HEK293 (cell line): Measurements from ENCODE around the gene OR2V2.
"Not testable (repeated sequence)": the region's sequence is repeated elsewhere in the genome, so short reads cannot be mapped to it uniquely, and the experiment has no call there.

Experiments used
- CTCF ChIA-PET: fragments of 350-600 bp; formaldehyde crosslinking; extraction: SDS; loops from one replicate; lab custom pipeline; 2021; ENCODE audit warnings: antibody characterized with exemption; lab: Yijun Ruan, JAX
- POLR2A ChIA-PET: fragments of 300-600 bp; formaldehyde crosslinking; extraction: SDS; loops from one replicate; lab custom pipeline; 2020; ENCODE audit warnings: antibody characterized with exemption, inconsistent platforms; lab: Yijun Ruan, JAX
- H3K27ac ChIP-seq: fragments of 200-500 bp; sonication (Bioruptor generic); 2 replicates; pipeline ENCODE4 v1.5.1; 2014; ENCODE audit warnings: low read depth, low read length, control low read depth, inconsistent platforms; ENCODE audit errors: extremely low read depth
- H3K36me3 ChIP-seq, 2 experiments: fragments of 200-500 bp in 1 of 2; sonication (Bioruptor generic) in 1 of 2; 1 replicate in 1 of 2; 2 replicates in 1 of 2; pipeline ENCODE4 v1.5.1; 2014 to 2017; ENCODE audit warnings: inconsistent platforms in 2 of 2, low read length in 2 of 2; ENCODE audit not compliant: control insufficient read depth in 2 of 2, insufficient read depth in 1 of 2
- H3K4me1 ChIP-seq: fragments of 200-500 bp; sonication (Bioruptor generic); 2 replicates; pipeline ENCODE4 v1.5.1; 2014; ENCODE audit warnings: mild to moderate bottlenecking, low read length, inconsistent platforms; ENCODE audit not compliant: control insufficient read depth, insufficient read depth
- H3K4me3 ChIP-seq: 2 replicates; pipeline ENCODE4 v1.5.1; 2011; ENCODE audit warnings: low read depth, mild to moderate bottlenecking, control low read depth, low read length, moderate library complexity
- H3K9me3 ChIP-seq: fragments of 200-500 bp; sonication (Bioruptor generic); 2 replicates; pipeline ENCODE4 v1.5.1; 2014; ENCODE audit warnings: low read depth, low read length, inconsistent platforms; ENCODE audit not compliant: control insufficient read depth, insufficient read depth
- ATF2 ChIP-seq: fragments of 450-650 bp; formaldehyde crosslinking; IDR thresholded peaks from 2 replicates; pipeline ENCODE4 v1.5.1; 2016; ENCODE audit warnings: missing biosample characterization, missing genetic modification characterization, low read depth
- GLIS1 ChIP-seq: fragments of 450-650 bp; formaldehyde crosslinking; IDR thresholded peaks from 2 replicates; pipeline ENCODE4 v1.5.1; 2016; ENCODE audit warnings: missing biosample characterization, missing genetic modification characterization
- PATZ1 ChIP-seq: fragments of 450-650 bp; formaldehyde crosslinking; IDR thresholded peaks from 2 replicates; pipeline ENCODE4 v1.5.1; 2016; ENCODE audit warnings: missing biosample characterization, missing genetic modification characterization
- SETDB1 ChIP-seq: IDR thresholded peaks from one replicate; pipeline ENCODE4 v1.6.1; 2017; ENCODE audit warnings: mild to moderate bottlenecking, low read length, moderate library complexity, mixed read lengths; ENCODE audit not compliant: insufficient read length
- TRIM28 ChIP-seq: IDR thresholded peaks from 2 replicates; pipeline ENCODE4 v1.6.1; 2011; ENCODE audit warnings: low read length, control low read depth, borderline replicate concordance
- ZBTB21 ChIP-seq: fragments of 450-650 bp; formaldehyde crosslinking; IDR thresholded peaks from 2 replicates; pipeline ENCODE4 v1.5.1; 2017; ENCODE audit warnings: missing biosample characterization, missing genetic modification characterization
- ZBTB48 ChIP-seq: fragments of 450-650 bp; formaldehyde crosslinking; IDR thresholded peaks from 2 replicates; pipeline ENCODE4 v1.5.1; 2016; ENCODE audit warnings: missing biosample characterization, missing genetic modification characterization
- ZFP41 ChIP-seq: fragments of 450-650 bp; formaldehyde crosslinking; IDR thresholded peaks from 2 replicates; pipeline ENCODE4 v1.5.1; 2016; ENCODE audit warnings: missing biosample characterization, missing genetic modification characterization, borderline replicate concordance
- ZNF155 ChIP-seq: fragments of 450-650 bp; formaldehyde crosslinking; IDR thresholded peaks from 2 replicates; pipeline ENCODE4 v1.5.1; 2016; ENCODE audit warnings: missing biosample characterization, missing genetic modification characterization
- ZNF350 ChIP-seq: fragments of 450-650 bp; formaldehyde crosslinking; IDR thresholded peaks from 2 replicates; pipeline ENCODE4 v1.5.0; 2017; ENCODE audit warnings: missing biosample characterization, mild to moderate bottlenecking, missing genetic modification characterization
- ZNF514 ChIP-seq: fragments of 450-650 bp; formaldehyde crosslinking; IDR thresholded peaks from 2 replicates; pipeline ENCODE4 v1.5.1; 2016; ENCODE audit warnings: missing biosample characterization, missing genetic modification characterization
- ZNF580 ChIP-seq: fragments of 450-650 bp; formaldehyde crosslinking; IDR thresholded peaks from 2 replicates; pipeline ENCODE4 v1.5.1; 2016; ENCODE audit warnings: missing biosample characterization, missing genetic modification characterization
- ZNF629 ChIP-seq: fragments of 450-650 bp; formaldehyde crosslinking; IDR thresholded peaks from 2 replicates; pipeline ENCODE4 v1.5.1; 2017; ENCODE audit warnings: missing biosample characterization, missing genetic modification characterization
- ZNF692 ChIP-seq: fragments of 450-650 bp; formaldehyde crosslinking; IDR thresholded peaks from 2 replicates; pipeline ENCODE4 v1.5.1; 2016; ENCODE audit warnings: missing biosample characterization, missing genetic modification characterization
- ZNF707 ChIP-seq: fragments of 450-650 bp; formaldehyde crosslinking; IDR thresholded peaks from 2 replicates; pipeline ENCODE4 v1.5.1; 2016; ENCODE audit warnings: missing biosample characterization, missing genetic modification characterization
- ZSCAN30 ChIP-seq: fragments of 450-650 bp; IDR thresholded peaks from 2 replicates; pipeline ENCODE4 v1.5.1; 2018; ENCODE audit warnings: missing biosample characterization, mild to moderate bottlenecking, missing genetic modification characterization, moderate library complexity

The OR2V2 gene

GRCh38 chr5:181113572-181113971, 33.8 kb upstream of the OR2V2 start:
- CTCF ChIA-PET, H3K36me3 ChIP-seq, H3K9me3 ChIP-seq, POLR2A ChIA-PET, H3K27ac ChIP-seq, H3K4me1 ChIP-seq, H3K4me3 ChIP-seq: not testable (repeated sequence)
- TF ChIP-seq TRIM28 (peak; percentile 91), SETDB1 (peak; percentile 50)

- Histone ChIP-seq H3K4me3 (no peak overlapping the region), H3K36me3 (no peaks in the 10 kb centered on the region), H3K4me1 (no peaks in the 10 kb centered on the region), H3K27ac (no peak overlapping the region), H3K9me3 (no peaks in the 10 kb centered on the region; the same call in 1 of the 2 replicates)
- ChIA-PET POLR2A (no interaction called here), CTCF (no interaction called here)
- TF ChIP-seq ZNF692 (tag by site-specific recombination), result no peak
- TF ChIP-seq ATF2 (tag by site-specific recombination), result no peak
- no peak for TF ChIP-seq ZNF629 (tag by site-specific recombination)
- TF ChIP-seq ZNF514 (tag by site-specific recombination), result no peak
- no peak for TF ChIP-seq ZFP41 (tag by site-specific recombination)
- TF ChIP-seq ZNF350 (tag by site-specific recombination), result no peak
- no peak for TF ChIP-seq ZBTB21
- no peak for TF ChIP-seq ZNF155 (tag by site-specific recombination)
- TF ChIP-seq ZSCAN30 (tag by site-specific recombination), result no peak
- TF ChIP-seq ZNF580 (tag by site-specific recombination), result no peak
- no peak for TF ChIP-seq PATZ1 (tag by site-specific recombination)
- TF ChIP-seq ZNF707 (tag by site-specific recombination), result no peak
- TF ChIP-seq ZBTB48, result no peak
- no peak for TF ChIP-seq GLIS1 (tag by site-specific recombination)
Observed at GRCh38 chr5:181114284-181114843, 33.0 kb upstream of the OR2V2 start.
